Spleen (tissue), 11 donors: Measurements from ENCODE around the gene CHD8. TPM values are rescaled to one million over a fixed set of nuclear protein-coding genes. Genes with fewer than 3 reads are reported as not detected.

Experiments used
- DNase-seq: peaks from one replicate; pipeline ENCODE4 v3.0.0-alpha.2; 2020
- H3K27ac ChIP-seq, 8 donors: fragments of 200-600 bp; sonication (generic) in 7 of 8; 1 replicate in 4 of 8; 2 replicates in 4 of 8; pipeline versions ENCODE4 v1.5.0 to v1.8.0; 2016 to 2021; ENCODE audit warnings: inconsistent platforms in 4 of 8, mild to moderate bottlenecking in 4 of 8, moderate library complexity in 1 of 8
- H3K27me3 ChIP-seq, 7 donors: fragments of 200-600 bp; sonication (generic) in 6 of 7; replicated peaks in 1 of 7; 1 replicate in 4 of 7; 2 replicates in 3 of 7; pipeline versions ENCODE4 v1.5.0 to v1.8.0; 2016 to 2021; ENCODE audit warnings: inconsistent platforms in 3 of 7, mild to moderate bottlenecking in 1 of 7
- H3K36me3 ChIP-seq, 6 donors: fragments of 200-600 bp; sonication (generic) in 5 of 6; 1 replicate in 4 of 6; 2 replicates in 2 of 6; pipeline versions ENCODE4 v1.5.0 to v1.8.0; 2016 to 2021; ENCODE audit warnings: inconsistent platforms in 2 of 6
- H3K4me1 ChIP-seq, 6 donors: fragments of 200-600 bp; sonication (generic) in 5 of 6; 1 replicate in 3 of 6; 2 replicates in 3 of 6; pipeline versions ENCODE4 v1.5.0 to v1.8.0; 2016 to 2021; ENCODE audit warnings: inconsistent platforms in 3 of 6
- H3K4me3 ChIP-seq, 8 donors: fragments of 200-600 bp; sonication (generic) in 7 of 8; 1 replicate in 4 of 8; 2 replicates in 4 of 8; pipeline versions ENCODE4 v1.5.0 to v1.8.0; 2016 to 2021; ENCODE audit warnings: inconsistent platforms in 4 of 8, mild to moderate bottlenecking in 4 of 8, moderate library complexity in 2 of 8
- H3K9me3 ChIP-seq, 8 donors: fragments of 200-600 bp; sonication (generic) in 7 of 8; 1 replicate in 4 of 8; 2 replicates in 4 of 8; pipeline versions ENCODE4 v1.5.0 to v1.8.0; 2016 to 2021; ENCODE audit warnings: inconsistent platforms in 4 of 8
- POLR2A ChIP-seq, 3 donors: fragments of 450-650 bp; IDR thresholded peaks; one replicate each; pipeline ENCODE4 v1.5.1; 2017; ENCODE audit warnings: antibody characterized with exemption in 3 of 3, mild to moderate bottlenecking in 1 of 3
- POLR2AphosphoS5 ChIP-seq, 3 donors: sonication (generic); formaldehyde crosslinking; IDR thresholded peaks; one replicate each; pipeline ENCODE4 v1.5.1; 2017; ENCODE audit warnings: antibody characterized with exemption in 3 of 3
- WGBS, 5 donors: extraction: QIAGEN DNeasy Blood & Tissue Kit in 3 of 5; methylation state at CpG; one replicate each; pipeline versions ENCODE4 v1.1.5 to v1.1.7; 2013 to 2018; 5-methylcytosine and 5-hydroxymethylcytosine counted together
- intact Hi-C: fragments of 100-400 bp; cut with DNase I; formaldehyde crosslinking; loops from one replicate; pipeline ENCODE4 v1.15.0; 2023; ENCODE audit warnings: low total_unique reads
- polyA plus RNA-seq, 3 donors: library from polyadenylated mRNA; stranded (reverse); fragments of 200-250 nt; gene quantifications; one replicate each; pipeline ENCODE4 v1.2.1, GENCODE V29; 2013
- total RNA-seq, 7 donors: library from RNA; depleted of rRNA in 3 of 7; stranded (reverse); fragments of >200 nt in 3 of 7; fragmentation: NEBNext Ultra II Directional in 4 of 7; extraction: Animal tissue kit (Norgen Biotek cat#: 25700) in 4 of 7; gene quantifications; one replicate each; pipeline versions ENCODE4 v1.1.0 to v1.2.1, GENCODE V29; 2016 to 2021
- TF ChIP-seq, protein P1 (sequence below), 11 experiments: fragments of 200-600 bp in 7 of 11; fragments of 450-650 bp in 4 of 11; sonication (generic) in 4 of 11; IDR thresholded peaks in 8 of 11; conservative IDR thresholded peaks in 3 of 11; 1 replicate in 7 of 11; 2 replicates in 4 of 11; pipeline versions ENCODE4 v1.4.0 to v1.8.0; 2016 to 2021; ENCODE audit warnings: antibody characterized with exemption in 11 of 11, inconsistent platforms in 4 of 11, mild to moderate bottlenecking in 1 of 11
- donor health status: healthy with polysubstance abuse.
- donor health status: DM: no; HTN: no; CAD: no; lungs with moderate emphysema.
- donor health status: DM: no; HTN: no; CAD: no.
- donor health status: Bipolar disorder and iron deficiency.
- donor health status: healthy.
- donor health status: DM: no; HTN: no; CAD: no.
- donor health status: DM: yes; HTN: yes; CAD: no.

CHD8 gene
- total and polyA plus RNA-seq, 10 donors, result 23.8 to 99.4 (median 86.6) TPM

DNA sequence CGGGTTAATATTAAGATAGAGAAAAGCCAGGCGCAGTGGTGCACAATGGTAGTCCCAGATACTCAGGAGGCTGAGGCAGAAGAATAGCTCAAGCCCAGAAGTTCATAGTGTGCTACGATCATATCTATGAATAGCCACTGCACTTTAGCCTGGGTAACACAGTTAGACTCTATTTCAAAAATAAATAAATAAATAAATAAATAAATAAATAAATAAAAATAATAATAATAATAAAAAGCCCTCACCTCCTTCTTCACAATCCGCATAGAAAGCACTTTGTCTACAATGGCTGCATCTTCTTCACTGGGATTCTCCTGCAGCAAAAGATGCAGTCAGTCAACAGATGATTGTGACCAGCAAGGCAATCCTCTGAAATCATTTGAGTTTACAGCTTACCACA, 40.6 kb downstream of the CHD8 start:
- WGBS, 5 donors, result 95 to 97% (median 96%) methylated on average over 4 of the region's 4 CpGs
- DNase-seq, result no peak
- Histone ChIP-seq H3K27ac (no peak overlapping the region), H3K9me3 (no peaks in the 10 kb centered on the region), H3K4me3 (no peak overlapping the region), H3K36me3 (peaks cover 7 to 100% (median 89%) of the 10 kb centered on the region in 6 donors), H3K4me1 (peaks cover 0 to 3% (median 0%) of the 10 kb centered on the region in 6 donors), H3K27me3 (no peaks in the 10 kb centered on the region)
- intact Hi-C loops, result no loop called here
- TF ChIP-seq, protein P1, sequence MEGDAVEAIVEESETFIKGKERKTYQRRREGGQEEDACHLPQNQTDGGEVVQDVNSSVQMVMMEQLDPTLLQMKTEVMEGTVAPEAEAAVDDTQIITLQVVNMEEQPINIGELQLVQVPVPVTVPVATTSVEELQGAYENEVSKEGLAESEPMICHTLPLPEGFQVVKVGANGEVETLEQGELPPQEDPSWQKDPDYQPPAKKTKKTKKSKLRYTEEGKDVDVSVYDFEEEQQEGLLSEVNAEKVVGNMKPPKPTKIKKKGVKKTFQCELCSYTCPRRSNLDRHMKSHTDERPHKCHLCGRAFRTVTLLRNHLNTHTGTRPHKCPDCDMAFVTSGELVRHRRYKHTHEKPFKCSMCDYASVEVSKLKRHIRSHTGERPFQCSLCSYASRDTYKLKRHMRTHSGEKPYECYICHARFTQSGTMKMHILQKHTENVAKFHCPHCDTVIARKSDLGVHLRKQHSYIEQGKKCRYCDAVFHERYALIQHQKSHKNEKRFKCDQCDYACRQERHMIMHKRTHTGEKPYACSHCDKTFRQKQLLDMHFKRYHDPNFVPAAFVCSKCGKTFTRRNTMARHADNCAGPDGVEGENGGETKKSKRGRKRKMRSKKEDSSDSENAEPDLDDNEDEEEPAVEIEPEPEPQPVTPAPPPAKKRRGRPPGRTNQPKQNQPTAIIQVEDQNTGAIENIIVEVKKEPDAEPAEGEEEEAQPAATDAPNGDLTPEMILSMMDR (IDR thresholded peaks at IDR 0.05 in 8 of 11, conservative IDR thresholded peaks at IDR 0.05 in 3 of 11), result no peak
- TF ChIP-seq POLR2AphosphoS5 (IDR thresholded peaks at IDR 0.05), result no peak
- TF ChIP-seq POLR2A (IDR thresholded peaks at IDR 0.05), result no peak

DNA sequence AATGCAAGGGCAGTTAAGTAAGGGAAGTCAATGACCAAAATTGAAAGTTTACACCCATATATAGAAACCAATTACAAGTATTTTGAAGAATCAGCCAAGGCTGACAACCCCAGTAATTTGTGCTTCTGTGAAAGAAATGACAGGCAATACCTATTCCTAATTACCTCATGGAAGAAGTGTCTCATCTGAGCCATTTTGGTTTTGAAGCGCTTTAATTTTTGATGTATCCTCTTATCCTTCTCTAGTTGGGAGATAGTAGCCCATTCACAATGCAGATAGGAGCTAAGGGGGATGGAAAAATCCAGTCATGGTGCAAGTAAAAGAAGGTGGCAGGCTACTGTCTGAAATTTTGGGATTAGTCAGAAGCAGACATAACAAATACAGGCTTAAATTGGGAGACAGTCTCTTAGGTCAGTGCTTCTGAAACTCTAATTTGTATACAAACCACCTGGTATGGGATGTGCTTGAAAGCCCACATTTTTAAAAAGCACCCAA, 41.7 kb downstream of the CHD8 start:
- Histone ChIP-seq H3K4me1 (no peaks in the 10 kb centered on the region), H3K4me3 (no peak overlapping the region), H3K9me3 (no peaks in the 10 kb centered on the region), H3K27me3 (no peaks in the 10 kb centered on the region), H3K27ac (no peak overlapping the region), H3K36me3 (peaks cover 7 to 100% (median 89%) of the 10 kb centered on the region in 6 donors)
- intact Hi-C loops, result no loop called here
- TF ChIP-seq POLR2AphosphoS5 (IDR thresholded peaks at IDR 0.05), result no peak
- TF ChIP-seq, protein P1 (IDR thresholded peaks at IDR 0.05 in 8 of 11, conservative IDR thresholded peaks at IDR 0.05 in 3 of 11), result no peak
- TF ChIP-seq POLR2A (IDR thresholded peaks at IDR 0.05), result no peak
- 84 to 95% (median 89%) methylated on average over 1 of the region's 1 CpG for WGBS, 5 donors
- no peak for DNase-seq

DNA sequence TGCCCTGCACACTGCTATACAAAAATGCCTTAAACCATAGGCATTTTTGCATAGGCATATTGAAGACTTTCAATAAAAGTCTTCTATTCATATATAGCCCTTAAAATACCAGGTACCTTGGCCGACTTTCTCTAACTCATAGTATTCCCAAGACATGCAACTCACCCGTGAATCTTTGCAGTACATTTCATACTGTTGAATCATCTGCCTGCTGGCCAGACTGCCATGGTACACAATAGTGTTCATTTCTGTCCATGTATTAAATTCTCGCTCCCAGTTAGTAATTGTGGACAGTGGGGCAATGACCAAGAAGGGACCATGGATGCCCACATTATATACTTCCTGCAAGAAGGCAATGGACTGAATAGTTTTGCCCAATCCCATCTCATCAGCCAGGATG, 47.8 kb downstream of the CHD8 start:
- no peak for DNase-seq
- Histone ChIP-seq H3K36me3 (peaks cover 16 to 100% (median 98%) of the 10 kb centered on the region in 6 donors), H3K9me3 (no peaks in the 10 kb centered on the region), H3K27ac (no peak overlapping the region), H3K4me1 (no peaks in the 10 kb centered on the region), H3K27me3 (no peaks in the 10 kb centered on the region), H3K4me3 (no peak overlapping the region)
- TF ChIP-seq, protein P1 (IDR thresholded peaks at IDR 0.05 in 8 of 11, conservative IDR thresholded peaks at IDR 0.05 in 3 of 11), result no peak
- TF ChIP-seq POLR2AphosphoS5 (IDR thresholded peaks at IDR 0.05) (no peak), POLR2A (IDR thresholded peaks at IDR 0.05) (no peak)
- WGBS, 5 donors, result 91 to 96% (median 94%) methylated on average over 3 of the region's 3 CpGs
- intact Hi-C loops, result loop anchor here (10.0 kb wide), 1 partner anchor 53 kb away; no protein-coding TSS in a partner anchor

DNA sequence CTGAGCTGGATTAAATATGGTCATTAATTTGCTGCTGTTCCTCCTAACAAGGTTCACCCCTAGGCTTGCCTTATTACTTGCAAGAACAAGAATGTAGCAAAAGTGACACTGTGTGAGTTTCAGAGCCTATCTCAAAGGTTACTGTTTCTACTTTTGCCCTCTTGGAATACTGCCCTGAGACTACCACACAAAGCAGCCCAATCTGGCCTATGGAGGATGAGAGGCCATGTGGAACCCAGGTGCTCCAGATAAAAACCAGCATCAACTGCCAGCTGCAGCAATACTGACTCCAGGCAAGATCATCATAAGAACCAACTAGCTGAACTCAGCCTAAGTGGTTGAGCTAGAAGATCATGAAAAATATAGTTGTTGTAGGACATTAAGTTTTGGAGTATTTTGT, 49.7 kb downstream of the CHD8 start:
- Histone ChIP-seq H3K4me3 (no peak overlapping the region), H3K36me3 (peaks cover 24 to 100% (median 98%) of the 10 kb centered on the region in 6 donors), H3K4me1 (no peaks in the 10 kb centered on the region), H3K27me3 (no peaks in the 10 kb centered on the region), H3K27ac (no peak overlapping the region), H3K9me3 (no peaks in the 10 kb centered on the region)
- intact Hi-C loops, result loop anchor here (10.0 kb wide), 1 partner anchor 51 kb away; no protein-coding TSS in a partner anchor
- no peak for DNase-seq
- TF ChIP-seq, protein P1 (IDR thresholded peaks at IDR 0.05 in 8 of 11, conservative IDR thresholded peaks at IDR 0.05 in 3 of 11), result no peak
- TF ChIP-seq POLR2A (IDR thresholded peaks at IDR 0.05) (no peak), POLR2AphosphoS5 (IDR thresholded peaks at IDR 0.05) (no peak)
